B cell (primary cell): ENCODE results near the gene GIPC1. TPM values are rescaled to one million over a fixed set of nuclear protein-coding genes. Genes with fewer than 3 reads are reported as not detected.

ENCODE experiments used
- ATAC-seq: fragments of 200-7000 bp; cut with Tn5 transposase; one replicate; pipeline ENCODE4 v1.10.0; 2021; ENCODE audit warnings: low read depth, mild to moderate bottlenecking, moderate number of reproducible peaks, moderate library complexity
- CTCF ChIA-PET: fragments of 350-600 bp; sonication (Branson Sonifier 250); formaldehyde crosslinking; loops from one replicate; lab custom pipeline; 2021; ENCODE audit warnings: antibody characterized with exemption, inconsistent platforms; lab: Charles Lee
- POLR2A ChIA-PET: fragments of 350-600 bp; sonication (Branson Sonifier 250); formaldehyde crosslinking; loops from one replicate; lab custom pipeline; 2021; ENCODE audit warnings: antibody characterized with exemption; lab: Charles Lee
- DNase-seq: peaks from one replicate; pipeline ENCODE4 v3.0.0; 2013
- H2AFZ ChIP-seq: 2 replicates; pipeline ENCODE4 v1.6.1; 2012; ENCODE audit warnings: mild to moderate bottlenecking, low read depth, low read length; ENCODE audit not compliant: insufficient read depth, poor library complexity, severe bottlenecking
- H3K27ac ChIP-seq, 2 donors: 1 replicate in 1 of 2; 2 replicates in 1 of 2; pipeline ENCODE4 v1.5.1; 2012 to 2013; ENCODE audit warnings: low read length in 2 of 2, mild to moderate bottlenecking in 2 of 2, moderate library complexity in 1 of 2
- H3K27me3 ChIP-seq, 4 experiments: fragments of 200-600 bp in 1 of 4; sonication (generic) in 1 of 4; replicated peaks in 1 of 4; 1 replicate in 2 of 4; 2 replicates in 2 of 4; pipeline versions ENCODE4 v1.6.1 to v1.7.0; 2013 to 2016; ENCODE audit warnings: low read length in 3 of 4, mild to moderate bottlenecking in 2 of 4, mixed read lengths in 1 of 4, moderate library complexity in 1 of 4; ENCODE audit not compliant: insufficient read depth in 4 of 4, control insufficient read depth in 3 of 4; ENCODE audit errors: control extremely low read depth in 1 of 4
- H3K36me3 ChIP-seq, 2 experiments: replicated peaks in 1 of 2; 1 replicate in 1 of 2; 2 replicates in 1 of 2; pipeline versions ENCODE4 v1.6.1 to v1.7.1; 2013; ENCODE audit warnings: low read length in 1 of 2; ENCODE audit not compliant: insufficient read depth in 2 of 2, control insufficient read depth in 1 of 2; ENCODE audit errors: control extremely low read depth in 1 of 2, extremely low read depth in 1 of 2
- H3K4me1 ChIP-seq, 2 donors: fragments of 200-600 bp in 1 of 2; sonication (generic) in 1 of 2; 1 replicate in 1 of 2; 2 replicates in 1 of 2; pipeline versions ENCODE4 v1.5.1 to v1.6.1; 2013 to 2017; ENCODE audit warnings: low read length in 2 of 2; ENCODE audit not compliant: control insufficient read depth in 2 of 2, insufficient read depth in 2 of 2
- H3K4me2 ChIP-seq: replicated peaks from 2 replicates; pipeline ENCODE3; 2012; ENCODE audit warnings: mild to moderate bottlenecking, low read depth, low read length; ENCODE audit not compliant: poor library complexity, severe bottlenecking
- H3K4me3 ChIP-seq, 5 experiments: fragments of 200-600 bp in 1 of 5; sonication (generic) in 1 of 5; 1 replicate in 3 of 5; 2 replicates in 2 of 5; pipeline versions ENCODE4 v1.5.1 to v1.7.0; 2011 to 2016; ENCODE audit warnings: low read length in 4 of 5, mild to moderate bottlenecking in 4 of 5, low read depth in 2 of 5, control low read depth in 1 of 5, moderate library complexity in 1 of 5; ENCODE audit not compliant: insufficient read depth in 1 of 5; ENCODE audit errors: control extremely low read depth in 1 of 5, extremely low read depth in 1 of 5
- H3K79me2 ChIP-seq: fragments of 200-600 bp; sonication (generic); one replicate; pipeline ENCODE4 v1.6.0; 2016; ENCODE audit warnings: low read length; ENCODE audit not compliant: control insufficient read depth, insufficient read depth
- H3K9ac ChIP-seq: fragments of 200-600 bp; sonication (generic); 2 replicates; pipeline ENCODE4 v1.6.1; 2017; ENCODE audit warnings: mild to moderate bottlenecking, low read length, moderate library complexity
- H3K9me3 ChIP-seq, 3 donors: one replicate each; pipeline versions ENCODE4 v1.6.1 to v1.7.1; 2013; ENCODE audit warnings: low read length in 2 of 3; ENCODE audit not compliant: control insufficient read depth in 2 of 3, insufficient read depth in 1 of 3; ENCODE audit errors: control extremely low read depth in 1 of 3
- H4K20me1 ChIP-seq: 2 replicates; pipeline ENCODE4 v1.6.0; 2012; ENCODE audit warnings: mild to moderate bottlenecking, low read length; ENCODE audit not compliant: insufficient read depth, control insufficient read depth, poor library complexity, severe bottlenecking
- H3K27ac Mint-ChIP-seq: one replicate; pipeline ENCODE4 v1.8.0; 2021; ENCODE audit warnings: mixed read lengths
- H3K27me3 Mint-ChIP-seq: one replicate; pipeline ENCODE4 v1.8.0; 2021; ENCODE audit warnings: mixed read lengths
- H3K4me1 Mint-ChIP-seq: one replicate; pipeline ENCODE4 v1.8.0; 2021; ENCODE audit warnings: mixed read lengths
- H3K4me3 Mint-ChIP-seq: one replicate; pipeline ENCODE4 v1.8.0; 2021; ENCODE audit warnings: mixed read lengths
- H3K9me3 Mint-ChIP-seq: one replicate; pipeline ENCODE4 v1.8.0; 2022; ENCODE audit warnings: mixed read lengths; ENCODE audit not compliant: insufficient read depth
- EZH2 ChIP-seq: IDR thresholded peaks from 2 replicates; pipeline ENCODE4 v1.6.1; 2012; ENCODE audit warnings: borderline replicate concordance, low read depth, mild to moderate bottlenecking, moderate library complexity, low read length; ENCODE audit not compliant: insufficient read depth, poor library complexity, severe bottlenecking
- WGBS: methylation state at CpG from one replicate; pipeline ENCODE4 v1.1.5; 2013; ENCODE audit warnings: missing lambda C conversion rate; ENCODE audit not compliant: insufficient coverage; 5-methylcytosine and 5-hydroxymethylcytosine counted together
- intact Hi-C: fragments of 100-400 bp; cut with micrococcal nuclease; formaldehyde crosslinking; loops from one replicate; pipeline ENCODE4 v1.10.0; 2022
- polyA plus RNA-seq: library from polyadenylated mRNA; depleted of rRNA; stranded (reverse); fragments of >200 nt; gene quantifications from 2 replicates; pipeline ENCODE4 v1.2.3, GENCODE V29; 2012
- total RNA-seq, 2 donors: library from RNA; stranded (reverse); fragments of 120-200 nt in 1 of 2; gene quantifications; 1 replicate in 1 of 2; 2 replicates in 1 of 2; pipeline versions ENCODE4 v1.2.3 to v1.2.4, GENCODE V29; 2013 to 2022
- TF ChIP-seq, protein P1 (sequence below): fragments of 200-600 bp; IDR thresholded peaks from one replicate; pipeline ENCODE4 v1.8.0; 2022; ENCODE audit warnings: antibody characterized with exemption, mild to moderate bottlenecking

The GIPC1 gene
- total and polyA plus RNA-seq, 2 donors (not counting 1 experiment from before 2014, with no cell fraction given): 11.3 to 12.0 TPM

DNA sequence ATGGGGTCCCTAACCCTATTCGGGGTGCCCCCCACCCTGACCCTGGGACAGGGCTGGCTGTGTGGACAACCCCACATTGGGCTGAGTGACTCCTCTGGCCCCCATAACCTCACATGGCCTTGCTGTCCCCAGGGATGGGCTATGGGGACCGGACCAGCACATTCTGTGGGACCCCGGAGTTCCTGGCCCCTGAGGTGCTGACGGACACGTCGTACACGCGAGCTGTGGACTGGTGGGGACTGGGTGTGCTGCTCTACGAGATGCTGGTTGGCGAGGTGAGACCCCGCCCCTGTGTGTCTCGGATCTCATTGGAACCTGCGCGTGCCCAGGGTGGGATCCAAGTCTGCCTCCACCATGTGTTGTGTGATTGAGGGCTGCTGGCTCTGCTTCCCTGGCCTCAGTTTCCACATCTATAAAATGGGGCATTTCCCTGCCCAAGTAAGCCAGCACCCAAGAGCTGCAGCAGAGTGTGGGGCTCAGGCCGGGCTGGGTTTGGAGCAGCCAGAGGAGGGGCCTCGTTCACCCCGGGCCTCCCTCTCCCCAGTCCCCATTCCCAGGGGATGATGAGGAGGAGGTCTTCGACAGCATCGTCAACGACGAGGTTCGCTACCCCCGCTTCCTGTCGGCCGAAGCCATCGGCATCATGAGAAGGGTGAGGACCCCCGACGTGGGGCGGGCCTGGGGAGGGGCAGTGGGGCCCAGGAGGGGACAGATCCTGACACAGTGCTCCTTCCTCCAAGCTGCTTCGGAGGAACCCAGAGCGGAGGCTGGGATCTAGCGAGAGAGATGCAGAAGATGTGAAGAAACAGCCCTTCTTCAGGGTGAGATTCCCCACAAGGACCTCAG lies 25.7 kb downstream of the GIPC1 start:
- POLR2A ChIA-PET: no interaction called here
- peaks cover 8% of the 10 kb centered on the region for H4K20me1 ChIP-seq
- CTCF ChIA-PET: interaction anchor here (0.6 to 1.1 kb wide), 2 partner anchors 123 to 293 kb away, joined by 3 read pairs; no protein-coding TSS in a partner anchor

More for the DNA sequence above, 25.7 kb downstream of the GIPC1 start:
- Mint-ChIP-seq H3K9me3 (no peaks in the 10 kb centered on the region), H3K4me3 (no peak overlapping the region), H3K27ac (no peak overlapping the region), H3K27me3 (peaks cover 15% of the 10 kb centered on the region), H3K4me1 (peaks cover 19% of the 10 kb centered on the region)
- 94% methylated on average over 21 of the region's 32 CpGs for WGBS
- Histone ChIP-seq H3K79me2 (no peaks in the 10 kb centered on the region), H3K27me3 (peaks cover 0 to 21% (median 11%) of the 10 kb centered on the region in 4 experiments), H3K36me3 (peaks cover 0 to 40% of the 10 kb centered on the region in 2 experiments), H3K27ac (no peak overlapping the region), H3K4me2 (no peak overlapping the region), H2AFZ (no peak overlapping the region), H3K4me3 (no peak overlapping the region), H3K9ac (no peak overlapping the region), H3K4me1 (peaks cover 20 to 26% of the 10 kb centered on the region in 2 donors), H3K9me3 (peaks cover 0 to 6% (median 0%) of the 10 kb centered on the region in 3 donors)
- TF ChIP-seq, protein P1, sequence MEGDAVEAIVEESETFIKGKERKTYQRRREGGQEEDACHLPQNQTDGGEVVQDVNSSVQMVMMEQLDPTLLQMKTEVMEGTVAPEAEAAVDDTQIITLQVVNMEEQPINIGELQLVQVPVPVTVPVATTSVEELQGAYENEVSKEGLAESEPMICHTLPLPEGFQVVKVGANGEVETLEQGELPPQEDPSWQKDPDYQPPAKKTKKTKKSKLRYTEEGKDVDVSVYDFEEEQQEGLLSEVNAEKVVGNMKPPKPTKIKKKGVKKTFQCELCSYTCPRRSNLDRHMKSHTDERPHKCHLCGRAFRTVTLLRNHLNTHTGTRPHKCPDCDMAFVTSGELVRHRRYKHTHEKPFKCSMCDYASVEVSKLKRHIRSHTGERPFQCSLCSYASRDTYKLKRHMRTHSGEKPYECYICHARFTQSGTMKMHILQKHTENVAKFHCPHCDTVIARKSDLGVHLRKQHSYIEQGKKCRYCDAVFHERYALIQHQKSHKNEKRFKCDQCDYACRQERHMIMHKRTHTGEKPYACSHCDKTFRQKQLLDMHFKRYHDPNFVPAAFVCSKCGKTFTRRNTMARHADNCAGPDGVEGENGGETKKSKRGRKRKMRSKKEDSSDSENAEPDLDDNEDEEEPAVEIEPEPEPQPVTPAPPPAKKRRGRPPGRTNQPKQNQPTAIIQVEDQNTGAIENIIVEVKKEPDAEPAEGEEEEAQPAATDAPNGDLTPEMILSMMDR: no peak
- TF ChIP-seq EZH2: no peak
- no peak for DNase-seq
- intact Hi-C loops: no loop called here
- no peak for ATAC-seq
